Right atrium auricular region (tissue), 2 donors: ENCODE measurements around the gene SOWAHA. TPM values are rescaled to one million over a fixed set of nuclear protein-coding genes. Genes with fewer than 3 reads are reported as not detected.
A peak's percentile ranks its signal among the peaks of the same experiment; 100 is the strongest.

ENCODE experiments used
- DNase-seq: peaks from one replicate; pipeline ENCODE4 v3.0.0-alpha.2; 2019; ENCODE audit warnings: low spot score
- H3K27ac ChIP-seq, 2 donors: fragments of 200-600 bp; sonication (generic); 1 replicate in 1 of 2; 2 replicates in 1 of 2; pipeline ENCODE4 v1.5.1; 2016 to 2019
- H3K27me3 ChIP-seq, 2 donors: fragments of 200-600 bp; sonication (generic); one replicate each; pipeline versions ENCODE4 v1.5.1 to v1.6.0; 2017 to 2019
- H3K36me3 ChIP-seq: fragments of 200-600 bp; sonication (generic); one replicate; pipeline ENCODE4 v1.5.1; 2016
- H3K4me1 ChIP-seq, 2 donors: fragments of 200-600 bp; sonication (generic); one replicate each; pipeline versions ENCODE4 v1.5.1 to v1.6.0; 2017 to 2019
- H3K4me3 ChIP-seq, 2 donors: fragments of 200-600 bp; sonication (generic); 1 replicate in 1 of 2; 2 replicates in 1 of 2; pipeline ENCODE4 v1.5.1; 2017 to 2019; ENCODE audit warnings: mild to moderate bottlenecking in 1 of 2, moderate library complexity in 1 of 2
- H3K9me3 ChIP-seq, 2 donors: fragments of 200-600 bp; sonication (generic); one replicate each; pipeline ENCODE4 v1.5.1; 2019
- CTCF ChIP-seq, 2 donors: fragments of 200-600 bp; sonication (generic); IDR thresholded peaks; one replicate each; pipeline ENCODE4 v1.5.1; 2019; ENCODE audit warnings: antibody characterized with exemption in 2 of 2
- total RNA-seq, 2 donors: library from RNA; depleted of rRNA; stranded (reverse); fragments of >200 nt; gene quantifications; one replicate each; pipeline ENCODE4 v1.1.0, GENCODE V29; 2016

Gene SOWAHA
- total RNA-seq, 2 donors from 2014 or later = not detected

GRCh38 chr5:132772291-132773070, 40.6 kb upstream of the SOWAHA start:
- peak overlapping the region; percentile 53 to 63 for H3K27ac ChIP-seq
- H3K36me3 ChIP-seq = no peaks in the 10 kb centered on the region
- DNase-seq = no peak
- no peak for TF ChIP-seq CTCF (IDR thresholded peaks at IDR 0.05)
- no peak overlapping the region for H3K4me3 ChIP-seq
- H3K9me3 ChIP-seq = no peaks in the 10 kb centered on the region
- peaks cover 0 to 74% of the 10 kb centered on the region in 2 donors for H3K4me1 ChIP-seq
- H3K27me3 ChIP-seq = no peaks in the 10 kb centered on the region

- H3K27ac ChIP-seq = no peak overlapping the region
- H3K36me3 ChIP-seq = no peaks in the 10 kb centered on the region
- H3K9me3 ChIP-seq = no peaks in the 10 kb centered on the region
- no peak for DNase-seq
- TF ChIP-seq CTCF (IDR thresholded peaks at IDR 0.05) = no peak
- H3K4me3 ChIP-seq = no peak overlapping the region
- no peaks in the 10 kb centered on the region for H3K27me3 ChIP-seq
- peaks cover 0 to 73% of the 10 kb centered on the region in 2 donors for H3K4me1 ChIP-seq
Measured at GRCh38 chr5:132773114-132773513, 40.0 kb upstream of the SOWAHA start.

GRCh38 chr5:132773601-132774355, 39.3 kb upstream of the SOWAHA start:
- Histone ChIP-seq H3K27me3 (no peaks in the 10 kb centered on the region), H3K4me1 (peaks cover 0 to 70% of the 10 kb centered on the region in 2 donors), H3K27ac (peak overlapping the region; percentile 38 to 77), H3K4me3 (no peak overlapping the region), H3K36me3 (no peaks in the 10 kb centered on the region), H3K9me3 (no peaks in the 10 kb centered on the region)
- TF ChIP-seq CTCF (IDR thresholded peaks at IDR 0.05) = no peak
- no peak for DNase-seq

- Histone ChIP-seq H3K36me3 (no peaks in the 10 kb centered on the region), H3K9me3 (no peaks in the 10 kb centered on the region), H3K27me3 (no peaks in the 10 kb centered on the region), H3K27ac (peak overlapping the region; percentile 38 to 77), H3K4me3 (no peak overlapping the region), H3K4me1 (peaks cover 0 to 70% of the 10 kb centered on the region in 2 donors)
- DNase-seq = no peak
- TF ChIP-seq CTCF (IDR thresholded peaks at IDR 0.05) = no peak
Measured at GRCh38 chr5:132774406-132774805, 38.7 kb upstream of the SOWAHA start.

GRCh38 chr5:132774896-132775295, 38.2 kb upstream of the SOWAHA start:
- DNase-seq = no peak
- no peaks in the 10 kb centered on the region for H3K36me3 ChIP-seq
- H3K4me3 ChIP-seq = no peak overlapping the region
- no peak for TF ChIP-seq CTCF (IDR thresholded peaks at IDR 0.05)
- no peaks in the 10 kb centered on the region for H3K9me3 ChIP-seq
- H3K4me1 ChIP-seq = peaks cover 0 to 70% of the 10 kb centered on the region in 2 donors
- no peaks in the 10 kb centered on the region for H3K27me3 ChIP-seq
- H3K27ac ChIP-seq = peak overlapping the region; percentile 66 to 77
